HG03439 (cell line): Measurements from ENCODE around the gene FOXS1.
"Not testable (repeated sequence)": the region's sequence is repeated elsewhere in the genome, so short reads cannot be mapped to it uniquely, and the experiment has no call there.

Experiments
- ATAC-seq: cut with Tn5 transposase; IDR thresholded peaks from one replicate; pipeline ENCODE4 v1.9.1; 2021; ENCODE audit warnings: mild to moderate bottlenecking, moderate library complexity; ENCODE audit not compliant: unreplicated experiment

Gene FOXS1

GRCh38 chr20:31840906-31841816 lies 4.2 kb downstream of the FOXS1 start:
- no peak for ATAC-seq

GRCh38 chr20:31839782-31840487 lies 5.5 kb downstream of the FOXS1 start:
- ATAC-seq = no peak

- ATAC-seq = no peak
Measured at GRCh38 chr20:31838646-31839292, 6.6 kb downstream of the FOXS1 start.

- no peak for ATAC-seq
Measured at GRCh38 chr20:31837896-31838397, 7.5 kb downstream of the FOXS1 start.

GRCh38 chr20:31836853-31837608 lies 8.4 kb downstream of the FOXS1 start:
- ATAC-seq = no peak

- no peak for ATAC-seq
Measured at GRCh38 chr20:31835977-31836852, 9.2 kb downstream of the FOXS1 start.

GRCh38 chr20:31835554-31835953 lies 9.8 kb downstream of the FOXS1 start:
- ATAC-seq = no peak

GRCh38 chr20:31833931-31834521 lies 11.4 kb downstream of the FOXS1 start:
- ATAC-seq = no peak

GRCh38 chr20:31833130-31833930 lies 12.1 kb downstream of the FOXS1 start:
- ATAC-seq = no peak

GRCh38 chr20:31831771-31832306 lies 13.6 kb downstream of the FOXS1 start:
- ATAC-seq = no peak

GRCh38 chr20:31831211-31831610 lies 14.2 kb downstream of the FOXS1 start:
- ATAC-seq = no peak

- no peak for ATAC-seq
Measured at GRCh38 chr20:31830406-31830981, 14.9 kb downstream of the FOXS1 start.

- no peak for ATAC-seq
Measured at GRCh38 chr20:31829731-31830130, 15.7 kb downstream of the FOXS1 start.

GRCh38 chr20:31828016-31828415 lies 17.4 kb downstream of the FOXS1 start:
- ATAC-seq = not testable (repeated sequence)

- ATAC-seq = no peak
Measured at GRCh38 chr20:31827059-31827458, 18.3 kb downstream of the FOXS1 start.

- no peak for ATAC-seq
Measured at GRCh38 chr20:31826074-31826473, 19.3 kb downstream of the FOXS1 start.

- ATAC-seq = no peak
Measured at GRCh38 chr20:31824554-31825313, 20.7 kb downstream of the FOXS1 start.
